GM12892 (cell line): ENCODE results near the gene SET.

Experiments
- POLR2A ChIP-seq: IDR thresholded peaks from 2 replicates; pipeline ENCODE4 v1.6.1; 2011; ENCODE audit warnings: low read depth, low read length, control low read depth
- TAF1 ChIP-seq: IDR thresholded peaks from 2 replicates; pipeline ENCODE4 v1.6.1; 2011; ENCODE audit warnings: low read depth, mild to moderate bottlenecking, control low read depth, low read length, borderline replicate concordance

- TF ChIP-seq POLR2A = no peak
- TF ChIP-seq TAF1 = no peak
Measured at GRCh38 chr9:128690684-128691034, 1.6 kb downstream of the SET start.
